HCT116 (cell line): Measurements from ENCODE around the gene SUPT3H. TPM values are rescaled to one million over a fixed set of nuclear protein-coding genes. Genes with fewer than 3 reads are reported as not detected.

Source experiments
- ATAC-seq: fragments of 200-7000 bp; cut with Tn5 transposase; 2 replicates; pipeline ENCODE4 v1.9.1; 2020; ENCODE audit warnings: mild to moderate bottlenecking, moderate library complexity
- BruUV-seq: library from RNA; stranded (reverse); fragments of 400-500 nt; replicated peaks from 2 replicates; lab custom pipeline; 2021; lab: Mats Ljungman, UMichigan
- CTCF ChIA-PET: fragments of 300-600 bp; sonication (Branson Sonifier 250); formaldehyde crosslinking; loops from one replicate; lab custom pipeline; 2021; ENCODE audit warnings: antibody characterized with exemption; lab: Charles Lee
- POLR2A ChIA-PET: fragments of 300-600, 350-600 bp; sonication (Branson Sonifier 250); formaldehyde crosslinking; loops from one replicate; lab custom pipeline; 2021; ENCODE audit warnings: antibody characterized with exemption; lab: Charles Lee
- RAD21 ChIA-PET, 2 experiments: fragments of 300-600 bp; sonication (Branson Sonifier 250); formaldehyde crosslinking; loops; one replicate each; lab custom pipeline; 2023; ENCODE audit warnings: low total read pairs in 2 of 2; ENCODE audit not compliant: uncharacterized antibody in 2 of 2, unreplicated experiment in 2 of 2, low non-redundant PET in 1 of 2; lab: Charles Lee
- DNase-seq: peaks from one replicate; pipeline ENCODE4 v3.0.0-alpha.2; 2010; ENCODE audit warnings: low read depth, low spot score
- H2AFZ ChIP-seq: fragments of 200-600 bp; shearing (Covaris generic), sonication (generic); 2 replicates; pipeline ENCODE4 v1.6.1; 2017; ENCODE audit warnings: low read depth, mixed run types, mixed read lengths, antibody characterized with exemption, low read length; ENCODE audit not compliant: poor library complexity, severe bottlenecking
- H3K27ac ChIP-seq: 2 replicates; pipeline ENCODE4 v1.5.1; 2012; ENCODE audit warnings: low read depth, low read length
- H3K27me3 ChIP-seq: fragments of 200-600 bp; sonication (generic); 2 replicates; pipeline ENCODE4 v1.6.1; 2016; ENCODE audit warnings: mixed run types, low read length, mixed read lengths; ENCODE audit not compliant: insufficient read depth
- H3K36me3 ChIP-seq, 2 experiments: fragments of 200-500 bp in 1 of 2; fragments of 200-600 bp in 1 of 2; sonication (Bioruptor generic) in 1 of 2; sonication (generic) in 1 of 2; 2 replicates each; pipeline versions ENCODE4 v1.5.1 to v1.6.1; 2014 to 2016; ENCODE audit warnings: low read length in 2 of 2, inconsistent platforms in 1 of 2, mixed read lengths in 1 of 2, mixed run types in 1 of 2; ENCODE audit not compliant: insufficient read depth in 2 of 2, control insufficient read depth in 1 of 2
- H3K4me1 ChIP-seq, 2 experiments: fragments of 200-600 bp in 1 of 2; sonication (generic) in 1 of 2; 2 replicates each; pipeline versions ENCODE4 v1.5.1 to v1.6.1; 2012 to 2017; ENCODE audit warnings: low read length in 2 of 2, inconsistent platforms in 1 of 2, mild to moderate bottlenecking in 1 of 2, mixed read lengths in 1 of 2, mixed run types in 1 of 2, moderate library complexity in 1 of 2; ENCODE audit not compliant: insufficient read depth in 2 of 2, control insufficient read depth in 1 of 2
- H3K4me2 ChIP-seq: fragments of 200-600 bp; sonication (generic); 2 replicates; pipeline ENCODE4 v1.6.1; 2017; ENCODE audit warnings: mixed run types, low read length, mixed read lengths
- H3K4me3 ChIP-seq, 2 experiments: fragments of 200-600 bp in 1 of 2; sonication (generic) in 1 of 2; replicated peaks in 1 of 2; 2 replicates each; pipeline ENCODE4 v1.5.1; 2011 to 2016; ENCODE audit warnings: low read length in 2 of 2, control low read depth in 1 of 2, low read depth in 1 of 2, mild to moderate bottlenecking in 1 of 2, mixed read lengths in 1 of 2, mixed run types in 1 of 2
- H3K79me2 ChIP-seq: fragments of 200-600 bp; sonication (generic); 2 replicates; pipeline ENCODE4 v1.6.1; 2017; ENCODE audit warnings: mild to moderate bottlenecking, mixed run types, low read length, moderate library complexity, mixed read lengths; ENCODE audit not compliant: insufficient read depth
- H3K9ac ChIP-seq: fragments of 200-600 bp; sonication (generic); 2 replicates; pipeline ENCODE4 v1.6.1; 2016; ENCODE audit warnings: low read length, mixed read lengths
- H3K9me2 ChIP-seq: fragments of 200-600 bp; sonication (generic), shearing (Covaris generic); 2 replicates; pipeline ENCODE4 v1.6.1; 2017; ENCODE audit warnings: mixed run types, mild to moderate bottlenecking, moderate library complexity; ENCODE audit not compliant: insufficient read depth
- H3K9me3 ChIP-seq, 2 experiments: fragments of 200-500 bp in 1 of 2; fragments of 200-600 bp in 1 of 2; sonication (Bioruptor generic) in 1 of 2; sonication (generic) in 1 of 2; 2 replicates each; pipeline ENCODE4 v1.6.1; 2014 to 2017; ENCODE audit warnings: low read length in 2 of 2, mixed read lengths in 2 of 2, inconsistent platforms in 1 of 2, low read depth in 1 of 2, mild to moderate bottlenecking in 1 of 2, mixed run types in 1 of 2, moderate library complexity in 1 of 2; ENCODE audit not compliant: control insufficient read depth in 1 of 2, insufficient read depth in 1 of 2
- H4K20me1 ChIP-seq: fragments of 200-600 bp; sonication (generic), shearing (Covaris generic); 2 replicates; pipeline ENCODE4 v1.6.1; 2017; ENCODE audit warnings: mixed run types, mild to moderate bottlenecking, moderate library complexity; ENCODE audit not compliant: insufficient read depth
- ATF3 ChIP-seq: IDR thresholded peaks from 2 replicates; pipeline ENCODE4 v1.6.1; 2012
- CBX3 ChIP-seq: IDR thresholded peaks from 2 replicates; pipeline ENCODE4 v1.6.1; 2012; ENCODE audit warnings: low read depth
- CEBPB ChIP-seq: IDR thresholded peaks from 2 replicates; pipeline ENCODE4 v1.6.1; 2012; ENCODE audit warnings: low read depth
- ELF1 ChIP-seq: IDR thresholded peaks from 2 replicates; pipeline ENCODE4 v1.6.1; 2012; ENCODE audit warnings: low read depth, borderline replicate concordance
- EZH2 ChIP-seq: fragments of 200-600 bp; sonication (generic); IDR thresholded peaks from 2 replicates; pipeline ENCODE4 v1.6.1; 2017; ENCODE audit warnings: antibody characterized with exemption, mixed run types
- EZH2phosphoT487 ChIP-seq: fragments of 200-600 bp; IDR thresholded peaks from 2 replicates; pipeline ENCODE4 v1.6.1; 2018; ENCODE audit warnings: antibody characterized with exemption, borderline replicate concordance
- FOSL1 ChIP-seq: IDR thresholded peaks from 2 replicates; pipeline ENCODE4 v1.6.1; 2012; ENCODE audit warnings: low read depth
- JUND ChIP-seq: IDR thresholded peaks from 2 replicates; pipeline ENCODE4 v1.6.1; 2012
- MAX ChIP-seq: IDR thresholded peaks from 2 replicates; pipeline ENCODE4 v1.6.1; 2012
- POLR2A ChIP-seq: IDR thresholded peaks from 2 replicates; pipeline ENCODE4 v1.7.0; 2011; ENCODE audit warnings: borderline replicate concordance; ENCODE audit not compliant: insufficient read depth, insufficient read length; ENCODE audit errors: extremely low read depth
- POLR2AphosphoS5 ChIP-seq: IDR thresholded peaks from 2 replicates; pipeline ENCODE4 v1.6.1; 2011; ENCODE audit warnings: mild to moderate bottlenecking, low read depth, low read length, moderate library complexity
- RAD21 ChIP-seq: IDR thresholded peaks from 2 replicates; pipeline ENCODE4 v1.6.1; 2012; ENCODE audit warnings: low read depth, mild to moderate bottlenecking
- REST ChIP-seq: IDR thresholded peaks from 2 replicates; pipeline ENCODE4 v1.6.1; 2012; ENCODE audit warnings: low read depth
- SIN3A ChIP-seq: IDR thresholded peaks from 2 replicates; pipeline ENCODE4 v1.6.1; 2012; ENCODE audit warnings: low read depth
- SP1 ChIP-seq: IDR thresholded peaks from 2 replicates; pipeline ENCODE4 v1.6.1; 2012; ENCODE audit warnings: low read depth
- YY1 ChIP-seq: IDR thresholded peaks from 2 replicates; pipeline ENCODE4 v1.6.1; 2011; ENCODE audit warnings: low read length, low read depth, moderate library complexity, mild to moderate bottlenecking; ENCODE audit not compliant: insufficient replicate concordance; ENCODE audit errors: extremely low read depth
- ZBTB33 ChIP-seq: IDR thresholded peaks from 2 replicates; pipeline ENCODE4 v1.6.1; 2011; ENCODE audit warnings: mild to moderate bottlenecking, low read length, moderate library complexity; ENCODE audit not compliant: insufficient replicate concordance; ENCODE audit errors: extremely low read depth
- ZNF274 ChIP-seq: fragments of 200-500 bp; sonication (Bioruptor generic); IDR thresholded peaks from 2 replicates; pipeline ENCODE4 v1.6.1; 2014; ENCODE audit warnings: mild to moderate bottlenecking, low read depth, low read length, inconsistent platforms
- intact Hi-C: fragments of 100-400 bp; cut with micrococcal nuclease; formaldehyde crosslinking; loops from 2 replicates; pipeline ENCODE4 v1.10.0; 2022
- total RNA-seq: library from RNA; stranded (reverse); gene quantifications from one replicate; pipeline ENCODE4 v1.2.1, GENCODE V29; 2021; ENCODE audit not compliant: unreplicated experiment
- TF ChIP-seq, protein P1 (sequence below), 3 experiments: fragments of 200-600 bp in 1 of 3; sonication (generic) in 1 of 3; IDR thresholded peaks in 2 of 3; conservative IDR thresholded peaks in 1 of 3; 2 replicates each; pipeline ENCODE4 v1.5.1; 2012 to 2017; ENCODE audit warnings: low read depth in 2 of 3, low read length in 2 of 3, antibody characterized with exemption in 1 of 3, borderline replicate concordance in 1 of 3, control low read depth in 1 of 3, mild to moderate bottlenecking in 1 of 3, mixed read lengths in 1 of 3, mixed run types in 1 of 3, moderate library complexity in 1 of 3; ENCODE audit not compliant: insufficient read depth in 1 of 3

The SUPT3H gene
- total RNA-seq, 1 experiment from 2014 or later, result 7.4 TPM

DNA sequence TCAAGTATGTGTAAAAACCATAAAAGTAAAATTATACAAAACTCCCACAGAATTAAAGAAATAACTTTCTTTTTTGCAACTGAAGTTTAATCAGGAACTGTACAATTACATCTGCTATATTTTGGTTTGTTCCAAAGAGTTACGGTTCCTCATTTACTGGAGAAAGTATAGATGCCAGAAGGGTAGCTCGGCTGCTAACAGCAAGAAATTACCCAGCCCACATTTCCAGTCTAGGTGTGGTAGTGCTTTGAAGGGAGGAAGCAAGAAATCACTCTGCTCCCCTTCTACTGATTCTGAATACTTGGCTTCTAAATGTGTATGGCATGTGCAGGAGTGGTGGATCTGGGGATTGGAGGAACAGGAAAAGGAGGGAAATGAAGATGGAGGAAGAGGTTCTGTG lies 549.0 kb downstream of the SUPT3H start:
- ATAC-seq (no peak), DNase-seq (no peak)
- no peak overlapping the region for H2AFZ ChIP-seq
- H3K9me2 ChIP-seq, result no peaks in the 10 kb centered on the region
- TF ChIP-seq SIN3A (no peak), MAX (no peak), ZBTB33 (no peak), EZH2phosphoT487 (no peak), YY1 (no peak), FOSL1 (no peak), CBX3 (no peak), RAD21 (no peak), ATF3 (no peak), JUND (no peak), REST (no peak), ELF1 (no peak), ZNF274 (no peak), CEBPB (no peak), POLR2AphosphoS5 (no peak), EZH2 (no peak), SP1 (no peak), POLR2A (no peak)
- TF ChIP-seq, protein P1, sequence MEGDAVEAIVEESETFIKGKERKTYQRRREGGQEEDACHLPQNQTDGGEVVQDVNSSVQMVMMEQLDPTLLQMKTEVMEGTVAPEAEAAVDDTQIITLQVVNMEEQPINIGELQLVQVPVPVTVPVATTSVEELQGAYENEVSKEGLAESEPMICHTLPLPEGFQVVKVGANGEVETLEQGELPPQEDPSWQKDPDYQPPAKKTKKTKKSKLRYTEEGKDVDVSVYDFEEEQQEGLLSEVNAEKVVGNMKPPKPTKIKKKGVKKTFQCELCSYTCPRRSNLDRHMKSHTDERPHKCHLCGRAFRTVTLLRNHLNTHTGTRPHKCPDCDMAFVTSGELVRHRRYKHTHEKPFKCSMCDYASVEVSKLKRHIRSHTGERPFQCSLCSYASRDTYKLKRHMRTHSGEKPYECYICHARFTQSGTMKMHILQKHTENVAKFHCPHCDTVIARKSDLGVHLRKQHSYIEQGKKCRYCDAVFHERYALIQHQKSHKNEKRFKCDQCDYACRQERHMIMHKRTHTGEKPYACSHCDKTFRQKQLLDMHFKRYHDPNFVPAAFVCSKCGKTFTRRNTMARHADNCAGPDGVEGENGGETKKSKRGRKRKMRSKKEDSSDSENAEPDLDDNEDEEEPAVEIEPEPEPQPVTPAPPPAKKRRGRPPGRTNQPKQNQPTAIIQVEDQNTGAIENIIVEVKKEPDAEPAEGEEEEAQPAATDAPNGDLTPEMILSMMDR (IDR thresholded peaks at IDR 0.05 in 2 of 3, conservative IDR thresholded peaks at IDR 0.05 in 1 of 3; ENCODE audit: borderline replicate concordance in 1 of 3, insufficient read depth in 1 of 3, low read depth in 2 of 3, low read length in 2 of 3), result no peak
- POLR2A ChIA-PET, result no interaction called here
- no peaks in the 10 kb centered on the region for H3K9me3 ChIP-seq
- CTCF ChIA-PET, result no interaction called here
- H3K4me1 ChIP-seq, result no peaks in the 10 kb centered on the region
- intact Hi-C loops, result no loop called here
- H3K27me3 ChIP-seq, result no peaks in the 10 kb centered on the region
- H4K20me1 ChIP-seq, result no peaks in the 10 kb centered on the region
- no peak overlapping the region for H3K27ac ChIP-seq
- no peaks in the 10 kb centered on the region for H3K36me3 ChIP-seq
- BruUV-seq, result no TSS peak
- H3K9ac ChIP-seq, result no peak overlapping the region
- no peaks in the 10 kb centered on the region for H3K79me2 ChIP-seq
- no peak overlapping the region for H3K4me3 ChIP-seq
- RAD21 ChIA-PET, result no interaction called here
- H3K4me2 ChIP-seq, result no peak overlapping the region
